ENCODE data around the gene ADCY1.

The ADCY1 gene

DNA sequence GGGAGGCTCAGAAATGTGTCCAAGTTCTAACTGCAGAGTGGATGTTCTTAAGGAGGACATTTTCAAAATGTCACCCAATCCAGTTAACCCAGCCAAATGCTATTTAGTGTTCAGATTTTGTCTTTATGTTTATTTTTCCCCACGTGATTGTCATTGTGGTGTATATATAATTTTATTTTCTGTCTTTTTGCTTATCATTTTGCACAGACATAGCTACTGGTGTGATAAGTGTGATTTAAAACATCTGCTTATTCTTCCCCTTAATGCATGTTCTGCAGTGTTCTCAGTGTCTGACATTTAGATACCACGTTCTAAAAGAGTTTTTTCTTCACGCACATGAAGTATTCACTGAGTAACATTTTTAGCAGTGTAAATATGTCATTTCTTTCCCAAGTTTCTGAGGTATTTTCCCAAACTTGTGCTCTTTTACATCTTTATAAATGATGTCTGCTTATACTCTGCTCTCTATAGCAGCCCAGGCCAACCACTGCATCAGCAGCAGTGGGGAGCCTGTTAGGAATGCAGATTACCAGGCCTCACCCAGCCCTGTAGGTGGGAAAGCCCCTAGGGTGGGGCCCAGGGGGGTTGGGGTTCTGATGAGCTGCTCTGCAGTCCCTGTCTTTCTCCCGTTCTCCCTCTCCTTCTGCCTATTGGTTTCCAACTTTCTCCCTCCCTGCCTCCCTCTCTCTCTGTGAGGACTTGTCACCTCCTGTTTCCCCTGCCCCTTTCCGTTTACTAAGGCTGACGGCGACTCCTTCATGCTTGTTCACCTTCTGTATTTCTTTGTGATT lies 20.8 kb downstream of the ADCY1 start:
- DNase-seq: no peak

DNA sequence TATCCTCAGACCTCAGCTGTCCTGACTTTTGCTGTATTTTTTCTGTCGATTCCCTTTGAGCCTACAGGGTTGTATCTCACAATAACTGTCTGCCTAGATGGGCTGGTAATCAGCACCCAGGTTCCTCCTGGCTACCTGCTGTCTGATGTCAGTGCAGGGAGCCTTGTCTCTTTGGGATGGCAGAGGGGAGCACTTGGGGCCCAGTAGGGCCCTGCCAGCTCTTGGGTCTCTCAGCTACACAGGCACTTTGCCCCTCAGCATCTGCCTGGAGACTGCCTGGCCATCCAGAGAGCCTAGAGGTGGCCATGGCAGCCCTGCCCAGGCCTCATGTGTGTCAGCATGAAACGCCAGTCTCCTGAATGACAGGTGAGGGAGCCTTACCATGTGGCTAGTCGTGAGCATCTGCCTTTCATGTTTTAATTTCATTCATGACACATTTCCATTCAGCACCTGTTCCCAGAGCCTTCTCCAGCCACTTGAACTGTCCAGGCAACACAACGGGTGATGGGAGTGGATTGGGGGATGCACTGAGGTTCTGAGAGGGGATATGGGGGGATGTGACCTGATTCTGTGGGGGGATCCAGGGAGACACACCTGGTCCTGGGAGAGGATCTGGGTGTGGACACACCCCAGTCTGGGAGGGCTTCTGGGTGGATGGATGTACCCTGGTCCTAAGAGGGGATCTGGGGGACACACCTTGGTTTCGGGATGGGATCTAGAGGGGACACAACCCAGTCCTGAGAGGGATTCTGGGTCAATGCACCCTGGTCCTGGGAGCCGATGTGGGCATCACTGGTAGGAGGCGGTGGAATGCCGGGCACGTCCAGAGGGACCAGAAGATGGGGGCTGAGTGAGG lies 21.9 kb downstream of the ADCY1 start:
- no peak for DNase-seq

DNA sequence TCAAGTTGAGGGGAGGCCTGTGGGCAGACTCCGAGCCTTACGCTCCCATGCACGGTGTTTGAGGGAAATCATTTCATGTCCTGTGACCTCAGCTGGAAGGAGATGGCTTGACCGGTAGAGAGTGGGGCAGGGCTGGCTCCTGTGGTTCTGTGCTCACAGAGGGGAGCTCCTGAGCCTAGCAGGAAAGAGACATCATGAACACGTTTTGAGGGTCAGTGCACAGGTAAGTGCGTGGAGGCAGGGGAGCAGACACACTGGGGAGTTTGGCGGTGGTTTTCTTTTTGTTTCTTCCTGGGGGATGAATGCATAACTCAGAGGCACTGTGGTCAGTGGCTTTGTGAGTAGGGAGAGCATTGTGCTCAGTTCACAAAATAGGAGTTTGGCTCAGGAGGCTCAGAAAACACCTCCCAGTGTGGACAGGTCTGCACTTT lies 22.5 kb downstream of the ADCY1 start:
- no peak for DNase-seq

DNA sequence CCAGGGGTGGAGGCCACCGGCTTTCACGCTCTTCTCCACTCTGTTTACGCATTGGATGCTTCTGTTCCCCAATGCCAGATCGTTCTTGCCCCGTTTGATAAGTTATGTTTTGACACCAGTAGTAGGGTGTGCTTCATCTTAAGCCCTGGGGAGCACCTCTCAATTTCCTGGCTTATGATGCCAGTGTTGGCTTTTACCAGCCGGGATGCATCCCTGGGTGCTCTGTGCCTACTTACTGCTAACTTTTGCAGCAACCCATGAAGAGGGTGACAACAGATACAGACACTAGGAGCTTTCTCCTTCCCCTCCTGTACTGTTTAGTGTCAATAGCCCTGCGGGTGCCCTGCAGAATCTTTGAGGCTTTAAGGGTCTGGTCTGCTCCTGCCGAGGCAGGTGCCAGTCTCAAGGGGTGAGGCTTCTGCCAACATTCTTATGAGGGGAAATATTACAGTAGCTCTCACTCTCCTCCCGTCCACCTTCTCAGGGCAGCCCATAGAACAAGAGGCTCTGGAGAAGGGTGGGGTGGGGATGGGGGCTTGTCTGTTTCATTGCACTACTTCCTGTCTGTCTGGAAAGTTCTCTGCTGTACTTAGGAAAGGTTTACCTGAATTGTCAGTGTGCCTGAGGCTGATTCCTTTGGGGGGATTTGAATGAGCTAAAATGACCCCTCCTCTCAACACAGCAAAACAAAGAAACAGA lies 23.3 kb downstream of the ADCY1 start:
- no peak for DNase-seq

DNA sequence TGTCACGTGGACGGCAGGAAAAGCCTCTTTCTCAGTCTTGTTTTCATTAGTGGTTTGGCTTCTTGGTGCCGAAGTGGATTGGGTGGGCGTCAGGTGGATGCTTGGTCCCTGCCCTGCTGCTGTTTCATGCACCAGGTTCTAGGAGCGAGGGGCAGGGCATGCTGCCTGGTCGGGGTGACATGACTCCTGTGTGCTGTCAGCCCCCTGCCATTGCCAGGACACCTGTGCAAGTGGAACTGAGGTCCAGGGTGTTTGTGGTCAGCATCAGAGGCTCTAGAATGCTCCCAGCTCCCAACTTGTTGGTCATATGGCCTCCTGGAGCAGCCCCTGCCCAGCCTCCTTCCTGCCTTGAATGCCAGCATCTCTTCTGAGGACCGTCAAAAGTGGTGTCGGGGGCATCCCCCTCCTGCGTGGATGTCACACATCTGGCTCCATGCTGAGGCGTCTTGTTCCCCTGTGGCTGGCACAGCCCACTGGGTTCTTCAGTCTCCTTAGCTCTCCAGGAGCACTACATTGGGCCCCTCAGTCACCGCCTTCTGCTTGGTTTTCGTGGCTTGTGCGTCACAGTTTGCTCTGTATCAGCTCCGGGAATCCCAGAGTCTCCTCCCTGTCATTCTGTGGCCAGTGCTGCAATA lies 24.8 kb downstream of the ADCY1 start:
- DNase-seq: no peak

DNA sequence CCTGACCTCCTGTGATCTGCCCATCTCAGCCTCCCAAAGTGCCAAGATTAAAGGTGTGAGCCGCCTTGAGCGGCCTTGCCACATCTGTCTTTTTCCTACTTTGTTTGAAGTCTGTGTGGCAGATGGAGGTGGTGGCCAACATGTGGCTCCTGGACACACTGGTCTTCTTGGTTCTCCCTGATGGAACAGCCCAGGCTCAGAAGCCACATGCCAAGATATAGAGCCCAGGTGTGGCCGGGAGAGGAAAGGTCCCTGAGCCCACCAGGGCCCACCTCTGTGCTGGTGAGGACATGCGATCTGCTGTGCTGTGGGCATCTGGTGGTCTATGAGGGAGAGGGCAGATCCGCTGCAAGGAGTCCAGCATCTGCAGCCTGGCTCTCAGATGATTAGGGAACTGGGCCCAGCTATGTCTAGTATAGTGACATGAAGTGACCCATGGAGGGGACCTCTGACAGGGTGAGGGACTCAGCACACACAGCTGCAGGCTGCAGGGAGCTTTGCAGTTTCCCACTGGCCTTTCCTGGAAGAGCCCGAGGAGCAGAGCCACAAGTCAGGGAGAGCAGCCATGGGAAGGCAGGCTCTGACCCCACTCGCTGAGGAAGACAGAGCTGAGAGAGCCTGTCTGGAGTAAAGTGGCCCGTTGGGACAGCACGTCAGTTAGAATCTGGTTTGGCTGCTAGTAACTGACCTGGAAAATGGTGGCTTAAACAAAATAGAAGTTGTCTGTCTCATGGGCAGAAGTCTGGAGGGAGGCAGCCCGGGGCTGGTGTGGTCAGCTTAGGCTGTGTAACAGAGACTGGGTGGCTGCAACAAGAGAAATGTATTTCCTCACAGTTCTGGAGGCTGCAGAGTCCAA lies 25.9 kb downstream of the ADCY1 start:
- DNase-seq: no peak

DNA sequence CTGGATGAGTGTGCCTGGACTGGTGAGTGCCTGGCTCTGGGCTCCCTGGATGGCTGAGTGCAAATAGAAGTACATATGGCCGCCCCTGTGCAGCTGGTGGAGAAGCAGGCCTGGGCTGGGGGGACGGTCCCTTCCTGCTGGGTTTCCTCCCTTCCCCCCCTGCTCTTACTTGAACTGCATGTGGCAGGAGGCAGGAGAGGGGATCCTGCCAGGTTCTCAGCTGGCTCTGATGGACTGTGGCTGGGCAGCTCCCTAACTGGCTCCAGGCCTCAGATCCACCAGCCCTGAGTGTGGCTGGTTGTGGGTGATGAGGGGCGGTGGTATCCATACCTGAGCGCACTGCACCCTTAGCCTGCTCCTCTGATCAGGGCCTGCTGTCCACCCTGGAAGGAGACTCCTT lies 26.9 kb downstream of the ADCY1 start:
- DNase-seq: no peak

DNA sequence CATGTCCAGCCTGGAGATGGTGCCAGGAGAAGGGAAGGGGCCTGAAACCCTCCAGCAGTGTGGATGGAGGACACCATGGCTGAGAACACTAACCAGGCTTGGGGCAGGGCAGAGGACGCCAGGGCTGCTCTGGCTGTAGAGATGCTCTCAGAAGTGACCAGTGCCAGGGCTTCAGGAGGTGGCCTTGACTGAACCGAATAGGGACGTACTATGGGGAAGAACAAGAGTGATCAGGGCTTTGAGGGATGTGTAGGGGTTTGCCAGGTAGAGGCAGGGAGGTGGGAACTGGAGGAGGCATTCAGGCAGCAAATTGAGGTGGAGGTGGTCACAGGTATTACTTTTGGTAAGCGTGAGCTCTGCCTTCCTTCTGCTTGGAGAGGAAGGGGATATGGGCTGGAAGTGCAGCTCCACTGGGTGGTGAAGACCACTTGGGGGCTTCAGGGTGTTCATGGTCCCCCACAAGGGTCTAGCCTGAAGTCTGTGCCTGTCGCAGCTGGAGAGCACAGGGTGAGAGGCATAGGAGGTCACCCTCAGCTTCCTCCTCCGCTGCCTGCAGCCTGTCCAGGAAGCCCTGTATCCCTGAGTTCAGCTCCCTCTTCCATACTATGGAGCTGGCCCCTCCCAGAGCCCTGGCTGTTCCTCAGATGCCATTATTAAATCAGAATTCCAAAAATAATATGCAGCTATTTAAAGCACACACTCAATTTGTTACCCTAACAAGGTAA lies 27.8 kb downstream of the ADCY1 start:
- DNase-seq: no peak

DNA sequence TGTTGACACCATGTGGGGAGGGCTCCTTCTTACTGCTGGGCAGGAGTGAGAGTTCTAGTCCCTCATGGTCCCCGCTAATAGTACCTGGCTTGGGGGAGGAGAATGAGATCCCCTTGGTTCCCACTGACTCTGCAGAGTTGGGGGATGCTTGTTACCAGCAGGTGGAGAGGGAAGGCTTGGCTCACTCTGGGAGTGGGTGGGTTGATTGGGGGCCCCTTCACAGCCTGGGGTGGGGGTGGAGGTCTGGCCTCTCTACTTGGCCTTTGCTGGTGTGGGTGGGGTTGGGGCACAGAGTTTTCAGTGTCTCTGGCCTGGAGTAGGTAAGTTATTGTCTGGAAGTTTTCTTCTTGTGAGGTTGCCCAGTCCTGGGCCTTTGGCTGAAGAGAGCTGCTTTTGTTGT lies 31.9 kb downstream of the ADCY1 start:
- DNase-seq: no peak

DNA sequence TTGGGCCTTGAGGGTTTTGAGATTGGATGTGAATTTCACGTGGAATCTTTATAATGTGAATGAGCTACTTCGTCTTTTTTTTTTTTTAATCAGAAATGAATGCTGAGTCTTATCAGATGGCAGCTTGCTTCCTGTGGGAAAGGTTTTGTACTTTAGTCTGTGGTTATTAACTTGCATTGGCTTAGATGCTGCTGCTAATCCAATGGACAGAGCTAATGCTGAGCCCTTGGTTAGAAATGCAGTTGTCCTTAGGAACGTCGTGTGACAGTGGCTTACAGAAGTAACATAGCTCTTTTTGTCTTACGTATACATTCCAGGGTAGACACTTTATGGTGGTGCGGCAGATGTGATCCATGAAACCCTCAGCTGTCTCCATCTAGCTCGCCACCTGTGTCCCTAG lies 32.8 kb downstream of the ADCY1 start:
- DNase-seq: no peak

DNA sequence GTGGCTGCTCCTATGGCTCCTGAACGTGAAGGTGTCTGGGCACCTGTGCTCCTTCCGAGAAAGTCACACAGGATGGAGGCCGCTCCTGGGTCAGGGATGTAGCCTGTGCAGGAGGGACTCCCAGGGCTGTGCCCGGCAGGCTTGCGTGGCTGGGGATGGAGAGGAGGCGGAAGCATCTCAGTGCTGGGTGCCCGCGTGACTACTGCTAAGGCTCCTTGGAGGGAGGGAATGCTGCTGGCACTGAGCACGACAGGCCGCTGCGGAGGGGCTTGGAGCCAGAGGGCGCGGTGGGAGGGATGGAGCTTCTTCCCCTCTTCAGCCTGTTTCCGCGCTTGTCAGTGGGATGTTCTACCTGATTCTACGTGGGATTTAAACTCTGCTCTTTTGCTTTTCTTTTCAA lies 35.0 kb downstream of the ADCY1 start:
- DNase-seq: no peak

DNA sequence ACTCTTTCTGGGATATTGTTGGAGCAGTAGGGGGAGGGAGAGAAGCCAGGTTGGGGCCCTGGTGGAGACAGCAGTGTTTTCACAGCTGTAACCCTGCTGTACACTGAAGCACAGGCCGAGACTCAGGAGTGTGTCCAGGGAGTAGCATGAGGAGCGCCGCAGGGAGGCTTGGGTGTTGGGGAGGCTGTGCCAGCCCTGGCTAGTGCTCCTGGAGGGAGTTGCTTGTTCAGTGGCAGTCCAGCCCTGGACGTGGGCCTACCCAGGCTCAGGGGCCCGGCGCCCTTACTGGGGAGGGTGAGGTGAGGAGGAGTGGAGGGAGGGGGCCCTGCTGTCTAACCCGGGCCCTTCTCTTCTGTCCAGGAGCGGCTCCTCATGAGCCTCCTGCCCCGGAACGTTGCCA lies 35.9 kb downstream of the ADCY1 start:
- no peak for DNase-seq

DNA sequence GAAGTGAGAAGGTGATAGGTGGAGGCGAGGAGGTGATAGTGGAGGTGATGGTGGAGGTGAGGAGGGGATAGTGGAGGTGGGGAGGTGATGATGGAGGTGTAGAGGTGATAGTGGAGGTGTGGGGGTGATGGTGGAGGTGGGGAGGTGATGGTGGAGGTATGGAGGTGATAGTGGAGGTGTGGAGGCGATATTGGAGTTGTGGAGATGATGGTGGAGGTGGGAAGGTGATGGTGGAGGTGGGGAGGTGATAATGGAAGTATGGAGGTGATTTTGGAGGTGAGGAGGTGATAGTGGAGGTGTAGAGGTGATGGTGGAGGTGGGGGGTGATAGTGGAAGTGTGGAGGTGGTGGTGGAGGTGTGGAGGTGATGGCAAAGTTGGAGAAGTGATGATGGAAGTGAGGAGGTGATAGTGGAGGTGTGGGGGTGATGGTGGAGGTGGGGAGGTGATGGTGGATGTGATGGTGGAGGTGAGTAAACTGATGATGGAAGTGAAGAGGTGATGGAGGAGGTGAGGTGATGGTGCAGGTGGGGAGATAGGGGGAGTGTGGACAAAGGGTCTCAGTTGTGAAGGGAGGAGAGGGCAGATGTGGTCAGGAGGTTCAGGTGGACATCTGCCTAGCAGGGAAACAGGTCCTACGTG lies 36.6 kb downstream of the ADCY1 start:
- no peak for DNase-seq

DNA sequence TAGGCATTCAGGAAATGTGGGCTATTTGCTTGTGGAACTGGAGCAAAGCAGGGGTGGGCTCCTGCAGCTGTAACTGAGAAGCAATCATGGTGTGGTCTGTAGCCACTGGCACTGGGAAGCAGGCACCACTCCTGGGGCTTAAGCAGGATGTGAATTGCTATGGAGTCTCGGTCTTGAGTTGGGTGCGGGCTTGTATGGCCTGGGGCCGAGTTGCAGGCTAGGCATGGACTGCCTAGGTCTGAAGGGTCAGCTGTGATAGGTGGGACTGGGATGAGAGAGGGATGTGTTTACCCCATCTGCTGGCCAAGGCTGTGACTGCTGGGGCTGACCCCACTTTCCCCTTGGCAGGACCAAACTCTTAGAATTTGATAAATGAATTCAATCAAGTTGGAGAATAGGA lies 43.0 kb downstream of the ADCY1 start:
- DNase-seq: no peak

DNA sequence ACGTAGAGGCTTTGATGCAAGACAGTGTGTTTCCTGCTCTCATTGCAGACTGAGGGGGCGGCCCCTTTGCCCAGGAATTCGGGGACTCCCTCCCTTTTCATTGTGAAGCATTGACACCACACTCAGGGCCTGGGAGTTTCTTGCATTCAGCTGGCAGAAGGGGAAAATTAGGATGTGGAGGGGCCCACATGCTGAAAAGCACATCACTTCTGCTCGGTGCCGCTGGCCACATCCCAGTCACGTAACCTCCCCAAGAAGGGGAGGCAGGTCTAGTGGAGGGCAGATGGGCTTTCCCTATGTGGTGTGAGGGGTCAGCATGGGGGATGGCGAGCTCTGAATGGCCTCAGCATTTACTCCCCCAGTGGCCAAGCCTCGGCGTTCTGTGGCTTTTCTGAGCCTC lies 47.9 kb downstream of the ADCY1 start:
- DNase-seq: no peak

DNA sequence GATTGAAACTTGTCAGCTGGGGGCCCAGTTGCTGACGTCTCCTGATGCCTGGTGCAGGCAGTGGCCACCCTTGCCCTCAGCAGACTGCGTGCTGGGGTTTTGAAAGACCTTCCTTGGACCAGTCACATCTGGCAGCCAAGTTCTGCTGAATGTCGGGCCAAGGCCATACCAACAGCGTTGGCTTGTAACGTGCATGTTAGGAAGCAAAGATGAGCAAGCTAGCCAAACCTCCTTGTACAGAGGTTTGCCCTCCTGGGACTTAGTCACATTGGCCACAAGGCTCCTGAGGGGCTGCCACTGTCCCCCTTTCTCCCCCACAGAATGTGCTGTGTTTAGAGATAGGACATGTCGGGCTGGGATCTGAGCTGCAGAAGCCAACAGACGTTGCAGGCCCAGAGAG lies 49.0 kb downstream of the ADCY1 start:
- no peak for DNase-seq

DNA sequence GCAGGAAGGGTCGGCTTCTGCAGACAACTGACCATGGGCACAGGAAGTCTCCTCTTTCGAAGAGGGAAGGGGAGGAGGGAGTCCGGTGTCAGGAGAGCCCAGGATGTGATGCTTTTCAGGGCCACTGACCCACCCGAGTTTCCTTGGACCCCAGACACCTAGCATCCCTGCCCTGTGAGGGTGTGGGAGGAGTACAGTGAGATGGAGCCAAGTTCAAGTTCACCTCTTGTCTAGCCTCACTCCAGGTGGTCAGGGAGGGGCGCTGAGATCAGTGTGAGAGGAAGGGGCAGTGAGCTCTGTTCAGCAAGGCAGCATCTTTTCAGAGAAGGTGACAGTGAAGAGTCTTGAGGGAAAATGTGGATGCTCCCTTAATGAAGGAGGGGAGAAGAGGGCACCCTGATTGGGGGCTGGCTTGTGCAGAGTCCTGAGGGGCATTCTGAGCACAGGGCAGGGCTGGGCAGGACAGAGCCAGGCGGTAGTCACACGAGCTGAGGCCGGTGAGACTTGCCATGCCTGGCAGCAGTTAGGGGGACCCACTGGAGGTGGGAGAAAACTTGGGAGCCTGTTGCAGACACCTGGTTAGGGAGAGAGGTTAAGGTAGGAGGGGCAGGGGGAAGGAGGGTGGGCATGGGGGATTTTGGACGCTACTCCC lies 49.7 kb downstream of the ADCY1 start:
- no peak for DNase-seq

DNA sequence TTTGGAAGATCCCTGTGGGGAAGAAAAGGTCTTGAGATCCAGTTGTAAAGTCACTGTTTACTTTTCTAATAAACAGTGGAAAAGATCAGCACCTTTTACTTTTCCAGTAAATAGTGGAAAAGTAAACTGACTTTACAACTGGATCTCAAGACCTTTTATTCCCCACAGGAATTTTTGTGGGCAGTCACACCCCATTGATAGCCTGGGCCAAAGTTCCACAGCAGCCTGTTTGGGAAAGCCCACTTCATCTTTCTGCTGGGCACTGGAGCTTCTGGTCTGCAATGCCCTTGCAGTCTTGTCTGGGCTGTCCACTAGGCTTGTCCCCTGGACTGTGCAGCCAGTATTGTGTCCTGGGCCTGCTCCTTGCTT lies 50.2 kb downstream of the ADCY1 start:
- no peak for DNase-seq

DNA sequence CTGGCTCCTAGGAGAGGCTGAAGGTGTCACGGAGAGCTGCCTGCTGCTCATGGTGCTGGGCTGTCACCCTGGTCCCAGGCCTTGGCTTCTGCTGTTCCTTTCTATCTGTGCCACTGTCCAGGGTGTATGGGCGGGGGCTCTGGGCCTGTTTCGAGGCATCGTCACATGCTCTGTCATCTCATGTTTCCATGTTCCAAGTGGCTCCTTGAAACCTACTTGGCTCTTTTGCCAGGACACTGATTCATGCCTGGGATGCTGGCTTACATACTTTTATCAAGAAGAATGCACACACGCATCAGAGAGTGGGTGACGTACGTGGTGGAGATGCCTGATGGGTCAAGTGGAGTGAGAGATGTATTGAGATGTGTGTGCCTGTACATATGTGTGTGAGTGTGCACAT lies 50.9 kb downstream of the ADCY1 start:
- DNase-seq: no peak

DNA sequence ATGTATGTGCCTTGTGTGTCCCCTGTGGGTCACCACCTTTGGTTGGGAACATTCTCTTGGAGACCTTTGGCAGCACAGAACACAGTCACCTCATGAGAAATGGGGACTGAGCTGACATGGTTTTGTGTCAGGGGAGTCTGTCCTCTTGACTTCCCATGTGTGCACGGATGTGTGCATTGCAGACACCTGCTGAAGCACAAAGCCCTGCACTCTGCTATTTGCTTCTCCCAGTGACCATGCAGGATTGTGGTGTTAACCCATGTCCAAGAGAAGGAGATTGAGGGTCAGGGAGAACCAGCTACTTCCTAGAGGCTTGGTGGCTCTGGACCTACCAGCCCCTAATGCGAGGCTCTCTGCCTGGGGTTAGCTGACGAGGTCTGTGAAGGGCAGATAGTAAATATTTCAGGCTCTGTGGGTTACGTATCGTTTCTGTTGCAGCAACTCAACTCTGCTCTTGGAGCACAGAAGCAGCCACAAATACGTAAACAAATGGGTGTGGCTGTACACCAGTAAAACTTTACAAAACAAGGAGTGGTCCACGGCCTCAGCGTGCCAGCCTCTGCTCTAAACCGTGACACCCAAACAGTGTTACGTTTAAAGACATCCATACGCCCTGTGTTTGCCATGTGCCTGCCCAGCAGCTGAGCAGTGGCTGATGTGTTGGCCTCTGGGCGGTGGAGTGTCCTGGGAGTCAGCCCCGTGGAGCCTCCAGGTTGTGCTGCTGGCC lies 51.7 kb downstream of the ADCY1 start:
- no peak for DNase-seq

Measured in CD4-positive, alpha-beta T cell treated with Interferon alpha-2 for 1 hour (primary cell).